Prostate gland (tissue), 2 donors: ENCODE data around the gene DMD. TPM values are rescaled to one million over a fixed set of nuclear protein-coding genes. Genes with fewer than 3 reads are reported as not detected.

ENCODE experiments used
- DNase-seq: peaks from one replicate; pipeline ENCODE4 v3.0.0-alpha.2; 2019; ENCODE audit warnings: low spot score
- H3K27ac ChIP-seq, 2 donors: fragments of 200-600 bp; sonication (generic); 2 replicates each; pipeline ENCODE4 v1.5.1; 2017 to 2019
- H3K27me3 ChIP-seq: fragments of 200-600 bp; sonication (generic); replicated peaks from 2 replicates; pipeline ENCODE4 v1.5.1; 2019; ENCODE audit not compliant: insufficient read depth
- H3K36me3 ChIP-seq, 2 donors: fragments of 200-600 bp; sonication (generic); 1 replicate in 1 of 2; 2 replicates in 1 of 2; pipeline versions ENCODE4 v1.5.1 to v1.8.1; 2017 to 2019
- H3K4me1 ChIP-seq: fragments of 200-600 bp; sonication (generic); replicated peaks from 2 replicates; pipeline ENCODE4 v1.5.1; 2019
- H3K4me3 ChIP-seq, 2 donors: fragments of 200-600 bp; sonication (generic); 2 replicates each; pipeline ENCODE4 v1.5.1; 2017 to 2019
- H3K9me3 ChIP-seq: fragments of 200-600 bp; sonication (generic); 2 replicates; pipeline ENCODE4 v1.5.1; 2017
- POLR2A ChIP-seq: fragments of 450-650 bp; IDR thresholded peaks from one replicate; pipeline ENCODE4 v1.6.1; 2016; ENCODE audit warnings: antibody characterized with exemption, mild to moderate bottlenecking
- POLR2AphosphoS5 ChIP-seq: sonication (generic); formaldehyde crosslinking; IDR thresholded peaks from one replicate; pipeline ENCODE4 v1.6.1; 2017; ENCODE audit warnings: antibody characterized with exemption
- WGBS: methylation state at CpG from one replicate; pipeline ENCODE4 v1.1.5; 2018; 5-methylcytosine and 5-hydroxymethylcytosine counted together
- intact Hi-C: fragments of 100-400 bp; cut with DNase I; formaldehyde crosslinking; loops from one replicate; pipeline ENCODE4 v1.14.2; 2022
- total RNA-seq, 2 donors: library from RNA; depleted of rRNA; stranded (reverse); fragments of >200 nt; gene quantifications; one replicate each; pipeline ENCODE4 v1.1.0, GENCODE V29; 2016
- TF ChIP-seq, protein P1 (sequence below), 4 experiments: fragments of 200-600 bp in 2 of 4; fragments of 450-650 bp in 2 of 4; sonication (generic) in 2 of 4; IDR thresholded peaks; 1 replicate in 3 of 4; 2 replicates in 1 of 4; pipeline ENCODE4 v1.5.1; 2016 to 2019; ENCODE audit warnings: antibody characterized with exemption in 4 of 4, mild to moderate bottlenecking in 2 of 4, moderate library complexity in 2 of 4

The DMD gene
- total RNA-seq, 2 donors from 2014 or later = 17.6 to 34.8 TPM

DNA sequence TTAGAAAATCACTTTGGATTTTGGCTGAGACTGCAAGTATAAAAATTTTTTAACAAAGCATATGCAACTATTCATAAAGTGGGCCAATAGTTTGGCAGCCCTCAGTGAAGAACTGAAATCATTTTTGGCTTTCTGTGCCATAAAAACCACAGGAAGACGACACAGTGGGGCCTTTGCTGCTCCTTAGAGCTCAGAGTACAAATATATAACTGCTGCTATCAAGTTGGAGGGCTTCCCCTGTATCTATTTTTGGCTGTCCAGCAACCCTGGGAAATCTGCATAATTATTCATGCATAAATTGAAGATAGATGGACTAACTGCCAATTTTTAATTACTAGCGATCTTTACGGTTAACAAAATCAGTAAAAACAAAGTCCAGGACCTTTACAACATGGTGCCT, 2088.0 kb downstream of the DMD start:
- H3K4me1 ChIP-seq = no peaks in the 10 kb centered on the region
- no peak overlapping the region for H3K4me3 ChIP-seq
- TF ChIP-seq, protein P1, sequence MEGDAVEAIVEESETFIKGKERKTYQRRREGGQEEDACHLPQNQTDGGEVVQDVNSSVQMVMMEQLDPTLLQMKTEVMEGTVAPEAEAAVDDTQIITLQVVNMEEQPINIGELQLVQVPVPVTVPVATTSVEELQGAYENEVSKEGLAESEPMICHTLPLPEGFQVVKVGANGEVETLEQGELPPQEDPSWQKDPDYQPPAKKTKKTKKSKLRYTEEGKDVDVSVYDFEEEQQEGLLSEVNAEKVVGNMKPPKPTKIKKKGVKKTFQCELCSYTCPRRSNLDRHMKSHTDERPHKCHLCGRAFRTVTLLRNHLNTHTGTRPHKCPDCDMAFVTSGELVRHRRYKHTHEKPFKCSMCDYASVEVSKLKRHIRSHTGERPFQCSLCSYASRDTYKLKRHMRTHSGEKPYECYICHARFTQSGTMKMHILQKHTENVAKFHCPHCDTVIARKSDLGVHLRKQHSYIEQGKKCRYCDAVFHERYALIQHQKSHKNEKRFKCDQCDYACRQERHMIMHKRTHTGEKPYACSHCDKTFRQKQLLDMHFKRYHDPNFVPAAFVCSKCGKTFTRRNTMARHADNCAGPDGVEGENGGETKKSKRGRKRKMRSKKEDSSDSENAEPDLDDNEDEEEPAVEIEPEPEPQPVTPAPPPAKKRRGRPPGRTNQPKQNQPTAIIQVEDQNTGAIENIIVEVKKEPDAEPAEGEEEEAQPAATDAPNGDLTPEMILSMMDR (IDR thresholded peaks at IDR 0.05) = no peak
- TF ChIP-seq POLR2AphosphoS5 (no peak), POLR2A (no peak)
- intact Hi-C loops = no loop called here
- no peak for DNase-seq
- H3K36me3 ChIP-seq = no peaks in the 10 kb centered on the region
- H3K27me3 ChIP-seq = no peaks in the 10 kb centered on the region
- no peak overlapping the region for H3K27ac ChIP-seq
- 96% methylated on average over 3 of the region's 3 CpGs for WGBS
- no peaks in the 10 kb centered on the region for H3K9me3 ChIP-seq

DNA sequence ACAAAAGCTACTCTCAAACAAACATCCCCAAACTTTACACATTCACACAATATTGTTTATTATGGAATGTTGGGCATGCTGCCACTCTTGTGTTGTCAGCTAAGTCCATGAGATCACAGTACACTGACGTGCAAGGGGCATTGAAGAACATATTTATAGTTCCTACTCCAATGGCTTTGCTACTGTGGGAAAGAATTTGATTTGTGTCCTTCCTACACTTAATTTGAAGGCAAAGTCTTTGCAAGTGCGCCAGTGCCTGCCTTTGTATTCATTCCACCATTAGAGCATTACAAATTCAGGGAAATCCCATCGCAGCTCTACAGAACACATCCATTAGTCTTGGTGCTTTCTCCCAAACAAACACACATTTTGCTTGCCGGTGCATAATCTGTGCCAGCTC, 2094.1 kb downstream of the DMD start:
- H3K4me3 ChIP-seq = no peak overlapping the region
- no peaks in the 10 kb centered on the region for H3K9me3 ChIP-seq
- no peak for TF ChIP-seq POLR2AphosphoS5
- TF ChIP-seq POLR2A = no peak
- TF ChIP-seq, protein P1 (IDR thresholded peaks at IDR 0.05) = no peak
- no peak overlapping the region for H3K27ac ChIP-seq
- WGBS = 62% methylated on average over 4 of the region's 4 CpGs
- H3K4me1 ChIP-seq = no peaks in the 10 kb centered on the region
- intact Hi-C loops = loop anchor here (5.0 kb wide), 1 partner anchor 80 kb away; no protein-coding TSS in a partner anchor
- no peaks in the 10 kb centered on the region for H3K36me3 ChIP-seq
- no peaks in the 10 kb centered on the region for H3K27me3 ChIP-seq
- no peak for DNase-seq

DNA sequence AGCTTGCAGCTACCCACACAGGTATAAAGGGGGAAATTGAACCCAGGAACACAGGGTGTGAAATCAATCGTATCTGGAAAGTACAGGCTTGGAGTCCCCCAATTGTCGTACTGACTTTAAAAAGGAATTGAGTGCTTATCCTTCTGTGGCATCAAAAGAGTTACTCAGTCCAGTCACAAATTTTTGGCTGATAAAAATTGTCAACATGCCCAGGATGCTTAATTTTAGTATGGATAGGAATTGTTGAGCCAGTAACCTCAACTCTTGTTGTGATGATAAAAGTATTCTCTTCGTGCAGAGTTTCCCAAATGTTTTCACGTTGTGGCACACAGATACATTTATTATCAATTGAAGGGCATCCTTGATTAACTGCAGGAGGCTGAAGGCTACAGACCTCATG, 2096.0 kb downstream of the DMD start:
- no peak overlapping the region for H3K27ac ChIP-seq
- no peaks in the 10 kb centered on the region for H3K9me3 ChIP-seq
- no peaks in the 10 kb centered on the region for H3K36me3 ChIP-seq
- no peak overlapping the region for H3K4me3 ChIP-seq
- no peaks in the 10 kb centered on the region for H3K27me3 ChIP-seq
- no peak for DNase-seq
- H3K4me1 ChIP-seq = no peaks in the 10 kb centered on the region
- TF ChIP-seq POLR2A (no peak), POLR2AphosphoS5 (no peak)
- TF ChIP-seq, protein P1 (IDR thresholded peaks at IDR 0.05) = no peak
- 65% methylated on average over 4 of the region's 4 CpGs for WGBS
- intact Hi-C loops = loop anchor here (5.0 kb wide), 1 partner anchor 82 kb away; no protein-coding TSS in a partner anchor

DNA sequence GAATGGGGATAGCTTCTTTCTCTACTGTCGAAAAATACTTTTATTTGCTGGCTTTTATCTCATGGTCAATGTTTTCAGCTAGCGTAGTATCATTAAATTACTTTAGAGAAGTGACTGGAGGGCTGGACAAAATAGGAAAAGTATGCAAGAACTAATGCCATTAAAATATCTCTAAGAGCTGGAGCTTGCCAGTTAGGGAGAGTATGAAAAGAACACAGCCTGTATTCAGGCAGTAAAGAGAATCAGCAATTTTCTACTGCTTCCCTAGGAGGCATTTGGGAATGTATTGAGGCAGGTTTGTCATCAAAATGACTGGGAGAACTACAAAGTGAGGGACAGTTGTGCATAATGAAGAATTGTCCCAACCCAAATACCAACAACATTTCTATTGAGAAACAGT, 2096.5 kb downstream of the DMD start:
- no peaks in the 10 kb centered on the region for H3K9me3 ChIP-seq
- intact Hi-C loops = loop anchor here (5.0 kb wide), 1 partner anchor 82 kb away; no protein-coding TSS in a partner anchor
- H3K27ac ChIP-seq = no peak overlapping the region
- TF ChIP-seq POLR2AphosphoS5 (no peak), POLR2A (no peak)
- TF ChIP-seq, protein P1 (IDR thresholded peaks at IDR 0.05) = no peak
- WGBS = 30% methylated on average over 2 of the region's 2 CpGs
- H3K36me3 ChIP-seq = no peaks in the 10 kb centered on the region
- no peaks in the 10 kb centered on the region for H3K4me1 ChIP-seq
- H3K4me3 ChIP-seq = no peak overlapping the region
- no peaks in the 10 kb centered on the region for H3K27me3 ChIP-seq
- no peak for DNase-seq

DNA sequence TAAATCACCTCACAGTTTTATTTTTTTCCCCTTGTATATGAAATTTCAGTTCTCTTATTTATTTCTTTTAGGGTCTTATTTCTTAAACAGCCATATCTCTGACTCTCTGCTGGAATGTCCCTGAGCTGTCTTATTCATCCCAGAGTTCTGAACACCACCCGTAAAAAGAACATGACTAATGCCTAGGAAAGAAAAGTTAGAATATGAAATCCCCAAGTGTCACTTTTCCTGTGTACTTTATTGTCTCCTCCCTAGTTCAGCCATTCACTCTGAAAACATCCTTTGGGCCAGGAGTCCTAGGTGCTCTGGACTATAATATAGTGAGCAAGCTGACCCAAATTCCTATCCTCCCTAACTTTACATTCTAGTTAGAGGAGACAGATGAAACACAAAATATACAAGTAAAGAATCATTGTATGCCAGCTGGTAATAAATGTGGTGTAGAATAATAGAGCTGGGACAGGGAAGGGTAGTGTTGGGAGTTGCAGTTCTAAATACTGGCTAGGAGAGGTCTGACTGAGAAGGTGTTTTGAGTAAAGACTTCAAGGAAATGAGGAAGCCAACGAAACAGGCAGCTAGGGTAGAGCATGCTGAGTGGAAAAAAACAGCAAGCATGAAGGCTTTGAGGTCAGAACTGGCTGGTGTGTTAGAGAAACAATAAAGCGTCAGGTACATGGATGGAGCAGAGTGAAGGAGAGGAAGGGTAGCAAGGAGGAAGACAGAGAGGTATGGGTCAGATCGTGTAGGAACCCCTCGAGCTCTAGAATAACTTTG, 2098.9 kb downstream of the DMD start:
- Histone ChIP-seq H3K27ac (no peak overlapping the region), H3K27me3 (no peaks in the 10 kb centered on the region), H3K4me3 (no peak overlapping the region), H3K4me1 (no peaks in the 10 kb centered on the region), H3K36me3 (no peaks in the 10 kb centered on the region), H3K9me3 (no peaks in the 10 kb centered on the region)
- no peak for DNase-seq
- intact Hi-C loops = no loop called here
- WGBS = 86% methylated on average over 5 of the region's 5 CpGs
- TF ChIP-seq POLR2A (no peak), POLR2AphosphoS5 (no peak)
- TF ChIP-seq, protein P1 (IDR thresholded peaks at IDR 0.05) = no peak
